Measurements from ENCODE around the gene CENATAC.
"Not testable (repeated sequence)": the region's sequence is repeated elsewhere in the genome, so short reads cannot be mapped to it uniquely, and the experiment has no call there.

CENATAC gene

DNA sequence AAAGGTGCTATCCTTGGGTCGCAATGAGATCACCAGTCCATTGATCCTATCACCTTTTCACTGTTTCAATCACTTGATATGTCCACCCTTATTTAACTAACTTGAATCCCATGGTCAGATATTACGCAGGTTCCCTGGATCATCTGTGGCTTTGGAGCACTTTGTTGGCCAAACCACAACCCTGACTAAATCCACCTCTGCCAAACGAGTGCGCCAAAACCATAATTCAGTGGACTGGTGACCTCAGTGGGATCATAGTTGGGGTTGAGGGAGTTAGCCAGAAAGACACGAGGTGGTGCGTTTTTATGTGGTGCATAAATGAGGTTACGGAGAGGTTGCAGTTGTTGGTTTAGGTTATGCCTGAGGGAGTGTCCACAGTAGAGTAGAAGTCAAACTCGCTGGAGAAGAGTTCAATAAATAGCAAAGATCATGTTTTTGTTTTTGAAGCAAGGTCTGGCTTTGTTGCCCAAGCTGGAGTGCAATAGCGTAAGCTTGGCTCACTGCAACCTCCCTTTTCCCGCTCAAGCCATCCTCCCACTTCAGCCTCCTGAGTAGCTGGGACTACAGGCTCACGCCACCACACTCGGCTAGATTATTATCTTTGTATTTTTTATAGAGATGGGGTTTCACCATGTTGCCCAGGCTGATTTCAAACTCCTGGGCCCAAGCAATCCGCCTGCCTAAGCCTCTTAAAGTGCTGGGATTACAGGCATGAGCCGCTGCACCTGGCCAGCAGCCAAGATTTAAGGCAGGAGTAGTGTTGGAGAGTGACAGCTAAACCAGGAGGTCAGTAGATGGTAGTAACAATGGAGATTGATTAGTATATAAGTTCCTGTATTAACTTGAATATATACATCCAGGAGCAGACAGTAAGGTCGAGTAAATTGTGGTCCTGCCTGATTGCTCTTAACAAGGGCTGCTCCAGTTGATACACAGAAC lies 21.9 kb upstream of the CENATAC start:
- Histone ChIP-seq H3K4me1 (ENCODE audit: insufficient read depth, low read length) (peaks cover 18% of the 10 kb centered on the region), H3K9ac (ENCODE audit: low read depth, low read length) (no peak overlapping the region), H3K36me3 (ENCODE audit: insufficient read depth, low read length) (no peaks in the 10 kb centered on the region), H3K9me3 (ENCODE audit: control insufficient read depth, insufficient read depth, low read length) (no peaks in the 10 kb centered on the region)

DNA sequence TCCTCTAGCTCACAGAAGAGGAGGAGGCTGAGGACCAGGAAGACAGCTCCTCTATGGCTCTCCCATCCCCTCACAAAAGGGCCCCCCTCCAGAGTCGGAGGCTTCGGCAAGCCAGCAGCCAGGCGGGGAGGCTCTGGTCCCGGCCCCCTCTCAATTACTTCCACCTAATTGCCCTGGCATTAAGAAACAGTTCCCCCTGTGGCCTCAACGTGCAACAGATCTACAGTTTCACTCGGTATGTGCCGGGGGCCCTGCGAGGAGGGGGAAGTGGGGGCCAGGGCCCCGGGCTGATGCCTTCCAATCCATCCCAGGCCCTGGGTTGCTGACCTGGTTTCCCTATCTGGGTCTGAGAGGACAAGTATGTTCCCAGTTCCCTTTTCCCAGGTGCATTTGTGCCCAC lies 18.5 kb upstream of the CENATAC start:
- H3K9ac ChIP-seq (ENCODE audit: low read depth, low read length), result no peak overlapping the region
- peaks cover 18% of the 10 kb centered on the region for H3K4me1 ChIP-seq (ENCODE audit: insufficient read depth, low read length)

GRCh38 chr11:118980191-118980881 lies 17.6 kb upstream of the CENATAC start:
- no peaks in the 10 kb centered on the region for H3K9me3 ChIP-seq (ENCODE audit: control insufficient read depth, insufficient read depth, low read length)
- no peaks in the 10 kb centered on the region for H3K36me3 ChIP-seq (ENCODE audit: insufficient read depth, low read length)
- peaks cover 18% of the 10 kb centered on the region for H3K4me1 ChIP-seq (ENCODE audit: insufficient read depth, low read length)
- peak overlapping the region; percentile 7; the same call in 1 of the 2 replicates for H3K9ac ChIP-seq (ENCODE audit: low read depth, low read length)

More for the DNA sequence above, 18.5 kb upstream of the CENATAC start:
- Histone ChIP-seq H3K36me3 (ENCODE audit: insufficient read depth, low read length) (no peaks in the 10 kb centered on the region), H3K9me3 (ENCODE audit: control insufficient read depth, insufficient read depth, low read length) (no peaks in the 10 kb centered on the region)

GRCh38 chr11:118984337-118984736 lies 13.6 kb upstream of the CENATAC start:
- H3K9me3 ChIP-seq (ENCODE audit: control insufficient read depth, insufficient read depth, low read length); H3K36me3 ChIP-seq (ENCODE audit: insufficient read depth, low read length); H3K4me1 ChIP-seq (ENCODE audit: insufficient read depth, low read length); H3K9ac ChIP-seq (ENCODE audit: low read depth, low read length): not testable (repeated sequence)

DNA sequence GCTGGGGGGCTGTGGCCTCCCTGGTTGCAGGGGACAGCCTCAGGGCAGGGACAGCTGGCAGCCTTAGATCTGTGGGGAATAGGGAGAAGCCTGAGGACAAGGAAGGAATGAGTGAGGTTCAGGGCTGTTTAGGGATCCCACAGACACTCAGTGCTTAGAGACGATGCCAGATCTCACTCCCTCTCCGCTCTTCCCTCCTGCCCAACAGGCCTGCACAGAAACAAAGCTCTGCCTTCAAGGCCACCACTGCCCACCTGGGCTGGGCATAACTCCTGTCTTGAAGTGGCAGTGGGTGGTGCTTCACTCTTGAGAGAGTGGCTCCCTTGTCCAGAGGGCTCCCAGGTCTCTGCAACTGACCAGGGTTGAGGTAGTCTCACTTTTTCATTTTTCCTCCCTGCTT lies 13.1 kb upstream of the CENATAC start:
- Histone ChIP-seq H3K9ac (ENCODE audit: low read depth, low read length) (no peak overlapping the region), H3K9me3 (ENCODE audit: control insufficient read depth, insufficient read depth, low read length) (no peaks in the 10 kb centered on the region), H3K36me3 (ENCODE audit: insufficient read depth, low read length) (no peaks in the 10 kb centered on the region), H3K4me1 (ENCODE audit: insufficient read depth, low read length) (peaks cover 5% of the 10 kb centered on the region)

GRCh38 chr11:118988280-118988679 lies 9.7 kb upstream of the CENATAC start:
- H3K4me1 ChIP-seq (ENCODE audit: insufficient read depth, low read length), result no peaks in the 10 kb centered on the region; the same call in 1 of the 2 replicates
- H3K9me3 ChIP-seq (ENCODE audit: control insufficient read depth, insufficient read depth, low read length), result no peaks in the 10 kb centered on the region
- no peak overlapping the region for H3K9ac ChIP-seq (ENCODE audit: low read depth, low read length)
- no peaks in the 10 kb centered on the region for H3K36me3 ChIP-seq (ENCODE audit: insufficient read depth, low read length)

GRCh38 chr11:118991486-118992038 lies 6.4 kb upstream of the CENATAC start:
- H3K36me3 ChIP-seq (ENCODE audit: insufficient read depth, low read length); H3K4me1 ChIP-seq (ENCODE audit: insufficient read depth, low read length); H3K9me3 ChIP-seq (ENCODE audit: control insufficient read depth, insufficient read depth, low read length); H3K9ac ChIP-seq (ENCODE audit: low read depth, low read length): not testable (repeated sequence)

DNA sequence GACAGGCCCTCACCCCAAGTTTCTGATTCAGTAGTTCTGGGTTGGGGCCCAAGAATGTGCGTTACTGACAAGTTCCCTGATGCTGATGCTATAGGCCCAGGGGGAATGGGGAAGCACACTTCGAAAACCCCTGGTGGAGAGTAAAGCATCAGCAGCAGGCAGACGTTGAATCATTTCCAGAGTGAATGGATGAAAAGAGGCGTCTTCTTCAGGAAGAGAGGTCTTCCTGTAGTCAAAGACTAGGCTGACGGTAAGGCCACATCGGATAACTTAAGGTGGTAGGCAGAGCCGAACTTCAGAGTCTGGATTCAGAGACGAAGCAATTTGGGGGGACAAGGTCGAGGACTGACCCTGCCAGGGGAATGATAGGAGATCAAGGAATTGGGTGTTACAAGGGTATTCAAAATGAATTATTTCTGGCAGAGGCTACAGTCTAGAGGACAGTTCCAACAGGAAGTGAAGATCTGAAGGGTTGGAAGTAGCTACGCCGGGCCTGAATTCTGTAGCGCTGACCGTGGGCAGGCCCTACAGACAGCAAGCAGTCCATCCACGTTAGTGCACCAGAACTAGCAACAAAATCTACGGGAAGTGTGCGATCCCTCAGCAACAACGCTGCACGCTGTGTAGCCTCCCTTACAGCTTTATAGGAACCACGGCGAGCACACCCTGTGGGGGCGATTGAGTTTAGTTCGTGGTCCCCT lies 862 bp upstream of the CENATAC start:
- H3K36me3 ChIP-seq (ENCODE audit: insufficient read depth, low read length), result peaks cover 15% of the 10 kb centered on the region
- H3K4me1 ChIP-seq (ENCODE audit: insufficient read depth, low read length), result peaks cover 10% of the 10 kb centered on the region; the same call in 1 of the 2 replicates
- no peaks in the 10 kb centered on the region for H3K9me3 ChIP-seq (ENCODE audit: control insufficient read depth, insufficient read depth, low read length)
- H3K9ac ChIP-seq (ENCODE audit: low read depth, low read length), result peak overlapping the region; percentile 88

DNA sequence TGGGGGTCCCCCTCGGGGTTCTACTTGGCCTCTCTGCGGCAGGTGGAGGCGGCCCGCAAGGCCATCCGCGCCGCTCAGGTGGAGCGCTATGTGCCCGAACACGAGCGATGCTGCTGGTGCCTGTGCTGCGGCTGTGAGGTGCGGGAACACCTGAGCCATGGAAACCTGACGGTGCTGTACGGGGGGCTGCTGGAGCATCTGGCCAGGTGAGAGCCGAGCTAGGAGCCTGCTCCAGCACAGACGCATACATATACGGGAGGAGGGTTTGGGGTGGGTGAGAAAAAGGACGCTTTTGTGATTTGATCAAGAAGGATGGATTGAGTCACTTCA lies 415 bp downstream of the CENATAC start:
- no peaks in the 10 kb centered on the region for H3K9me3 ChIP-seq (ENCODE audit: control insufficient read depth, insufficient read depth, low read length)
- H3K36me3 ChIP-seq (ENCODE audit: insufficient read depth, low read length), result peaks cover 19% of the 10 kb centered on the region
- peaks cover 10% of the 10 kb centered on the region; the same call in 1 of the 2 replicates for H3K4me1 ChIP-seq (ENCODE audit: insufficient read depth, low read length)
- H3K9ac ChIP-seq (ENCODE audit: low read depth, low read length), result peak overlapping the region; percentile 88

DNA sequence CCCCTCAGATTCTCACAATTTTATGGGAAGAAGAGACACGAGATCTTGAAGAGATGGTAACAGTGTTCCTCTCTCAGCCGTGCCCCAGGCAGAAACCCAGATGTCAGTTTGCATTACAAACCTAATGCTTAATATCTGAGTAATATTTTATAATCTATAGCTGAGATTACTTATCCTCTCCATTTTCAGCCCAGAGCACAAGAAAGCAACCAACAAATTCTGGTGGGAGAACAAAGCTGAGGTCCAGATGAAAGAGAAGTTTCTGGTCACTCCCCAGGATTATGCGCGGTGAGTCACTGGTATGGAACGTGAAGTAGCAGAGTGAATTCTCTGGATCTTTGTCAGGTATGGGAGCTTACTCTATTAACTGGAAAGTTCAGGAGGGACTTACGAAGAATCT lies 884 bp downstream of the CENATAC start:
- Histone ChIP-seq H3K4me1 (ENCODE audit: insufficient read depth, low read length) (peaks cover 10% of the 10 kb centered on the region; the same call in 1 of the 2 replicates), H3K9me3 (ENCODE audit: control insufficient read depth, insufficient read depth, low read length) (no peaks in the 10 kb centered on the region), H3K36me3 (ENCODE audit: insufficient read depth, low read length) (peaks cover 19% of the 10 kb centered on the region), H3K9ac (ENCODE audit: low read depth, low read length) (peak overlapping the region; percentile 88)

GRCh38 chr11:119000906-119001305 lies 3.0 kb downstream of the CENATAC start:
- Histone ChIP-seq H3K9ac (ENCODE audit: low read depth, low read length) (no peak overlapping the region), H3K36me3 (ENCODE audit: insufficient read depth, low read length) (peaks cover 23% of the 10 kb centered on the region), H3K4me1 (ENCODE audit: insufficient read depth, low read length) (peaks cover 10% of the 10 kb centered on the region; the same call in 1 of the 2 replicates), H3K9me3 (ENCODE audit: control insufficient read depth, insufficient read depth, low read length) (no peaks in the 10 kb centered on the region)

- Histone ChIP-seq H3K4me1 (ENCODE audit: insufficient read depth, low read length) (no peaks in the 10 kb centered on the region), H3K9me3 (ENCODE audit: control insufficient read depth, insufficient read depth, low read length) (no peaks in the 10 kb centered on the region), H3K36me3 (ENCODE audit: insufficient read depth, low read length) (peaks cover 19% of the 10 kb centered on the region), H3K9ac (ENCODE audit: low read depth, low read length) (no peak overlapping the region)
Measured at GRCh38 chr11:119006656-119007055, 8.7 kb downstream of the CENATAC start.

DNA sequence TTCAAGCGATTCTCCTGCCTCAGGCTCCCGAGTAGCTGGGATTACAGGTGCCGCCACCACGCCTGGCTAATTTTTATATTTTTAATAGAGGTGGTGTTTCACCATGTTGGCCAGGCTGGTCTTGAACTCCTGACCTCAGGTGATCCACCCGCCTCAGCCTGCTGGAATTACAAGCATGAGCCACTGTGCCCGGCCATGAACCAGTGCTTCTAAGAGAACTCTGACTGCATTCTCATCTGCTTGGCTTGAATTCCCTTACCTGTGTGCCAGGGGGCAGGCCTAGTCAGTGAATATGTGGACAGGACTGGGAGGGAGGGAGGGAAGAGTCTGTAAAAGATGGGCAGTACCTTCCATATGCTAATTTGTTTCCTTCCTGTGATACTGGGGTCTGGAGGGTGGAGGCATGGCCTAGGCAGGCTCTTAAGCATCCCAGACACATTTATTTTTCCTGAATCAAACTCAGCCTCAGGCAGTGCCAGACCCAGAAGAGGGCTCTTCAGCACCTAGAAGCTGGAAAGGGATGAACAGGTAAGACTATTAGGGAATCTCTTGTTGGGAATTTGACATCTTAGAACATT lies 13.6 kb downstream of the CENATAC start:
- Histone ChIP-seq H3K9me3 (ENCODE audit: control insufficient read depth, insufficient read depth, low read length) (no peaks in the 10 kb centered on the region), H3K4me1 (ENCODE audit: insufficient read depth, low read length) (no peaks in the 10 kb centered on the region), H3K36me3 (ENCODE audit: insufficient read depth, low read length) (peaks cover 41% of the 10 kb centered on the region), H3K9ac (ENCODE audit: low read depth, low read length) (no peak overlapping the region)

- peaks cover 40% of the 10 kb centered on the region for H3K36me3 ChIP-seq (ENCODE audit: insufficient read depth, low read length)
- H3K4me1 ChIP-seq (ENCODE audit: insufficient read depth, low read length), result no peaks in the 10 kb centered on the region; the same call in 1 of the 2 replicates
- H3K9me3 ChIP-seq (ENCODE audit: control insufficient read depth, insufficient read depth, low read length), result no peaks in the 10 kb centered on the region
- no peak overlapping the region for H3K9ac ChIP-seq (ENCODE audit: low read depth, low read length)
Measured at GRCh38 chr11:119012629-119013170, 14.8 kb downstream of the CENATAC start.

Measured in ES-I3 (cell line).